ENCODE measurements around the gene SPATA20. TPM values are rescaled to one million over a fixed set of nuclear protein-coding genes. Genes with fewer than 3 reads are reported as not detected.

SPATA20 gene
- total and polyA plus RNA-seq, 2 of the 13 experiments (the other 11 are each of a cell fraction or from before 2014, with no cell fraction given), result 36.1 to 64.8 TPM

- TF ChIP-seq ZNF609 (CRISPR knock-in tag; IDR thresholded peaks at IDR 0.05; ENCODE audit: borderline replicate concordance), result 0 out of 2 replicates have a peak, but pooled peaks have one; percentile 18
- TF ChIP-seq ZNF776 (CRISPR knock-in tag; IDR thresholded peaks at IDR 0.05), result no peak
- no peak for TF ChIP-seq GPBP1L1 (CRISPR knock-in tag; IDR thresholded peaks at IDR 0.05)
- TF ChIP-seq TMF1 (CRISPR knock-in tag; IDR thresholded peaks at IDR 0.05; ENCODE audit: low read depth), result no peak
- no peak for TF ChIP-seq MAFF (IDR thresholded peaks at IDR 0.05; ENCODE audit: low read depth, low read length)
- TF ChIP-seq PREB (CRISPR knock-in tag; IDR thresholded peaks at IDR 0.05), result no peak
- no peak for TF ChIP-seq NFYC (CRISPR knock-in tag; IDR thresholded peaks at IDR 0.05)
- TF ChIP-seq AGO1 (IDR thresholded peaks at IDR 0.05; ENCODE audit: low read depth, low read length, poor library complexity, severe bottlenecking), result no peak
- no peak for TF ChIP-seq ZXDC (CRISPR knock-in tag; IDR thresholded peaks at IDR 0.05)
These were observed 12.6 kb upstream of the SPATA20 start (continued) for GRCh38 chr17:50534222-50534978.

All from HepG2 (cell line).